Activated CD8-positive, alpha-beta memory T cell treated with anti-CD3 and anti-CD28 coated beads for 1 hour (primary cell): ENCODE results near the gene CASP8AP2.
"Not testable (repeated sequence)": the region's sequence is repeated elsewhere in the genome, so short reads cannot be mapped to it uniquely, and the experiment has no call there.

Source experiments
- DNase-seq, 2 donors: peaks; one replicate each; pipeline ENCODE4 v3.0.0-alpha.2; 2020; ENCODE audit warnings: low read depth in 1 of 2; ENCODE audit errors: extremely low read depth in 1 of 2

Gene CASP8AP2

GRCh38 chr6:89829472-89830169, at the start of gene CASP8AP2:
Gene CASP8AP2, plus strand, starts transcription at chr6:89829880.
- DNase-seq = peak; percentile 84 to 93

- DNase-seq = no peak
Measured at GRCh38 chr6:89781070-89782034, 48.3 kb upstream of the CASP8AP2 start.

DNA sequence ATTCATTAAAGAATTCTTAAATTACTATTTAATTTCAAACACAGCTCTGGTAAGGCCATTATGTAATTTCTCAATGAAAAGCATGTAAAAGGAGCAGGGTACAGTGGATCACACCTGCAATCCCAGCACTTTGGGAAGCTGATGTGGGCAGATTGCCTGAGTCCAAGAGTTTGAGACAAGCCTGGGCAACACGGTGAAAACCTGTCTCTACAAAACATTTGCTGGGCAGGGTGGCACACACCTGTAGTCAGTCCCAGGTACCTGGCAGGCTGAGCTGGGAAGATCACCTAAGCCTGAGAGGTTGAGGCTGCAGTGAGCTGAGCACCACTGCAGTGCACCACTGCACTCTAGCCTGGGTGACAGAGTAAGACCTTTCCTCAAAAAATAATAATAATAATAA, 47.5 kb upstream of the CASP8AP2 start:
- DNase-seq = no peak

GRCh38 chr6:89783293-89783692, 46.4 kb upstream of the CASP8AP2 start:
- DNase-seq = not testable (repeated sequence)

DNA sequence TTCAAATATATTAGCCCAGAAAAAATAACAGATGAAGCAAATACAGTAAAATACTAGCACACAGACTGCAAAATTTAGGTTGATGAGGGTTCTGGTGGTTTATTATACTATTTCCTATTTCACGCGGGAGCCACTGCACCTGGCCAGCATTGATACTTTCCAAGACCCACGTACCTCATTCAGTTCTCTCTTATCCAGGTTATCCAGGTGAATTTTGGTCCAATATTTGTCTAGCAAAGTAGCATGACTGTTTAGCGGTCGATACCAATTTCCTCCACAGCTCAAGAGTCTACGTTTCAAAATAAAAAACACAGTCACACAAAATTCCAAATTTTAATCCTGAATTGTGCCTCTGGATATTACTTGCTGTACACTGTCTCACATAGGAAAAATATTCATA, 44.8 kb upstream of the CASP8AP2 start:
- DNase-seq = no peak

- DNase-seq = no peak
Measured at GRCh38 chr6:89786970-89787369, 42.7 kb upstream of the CASP8AP2 start.

- DNase-seq = no peak
Measured at GRCh38 chr6:89787660-89788328, 41.9 kb upstream of the CASP8AP2 start.

DNA sequence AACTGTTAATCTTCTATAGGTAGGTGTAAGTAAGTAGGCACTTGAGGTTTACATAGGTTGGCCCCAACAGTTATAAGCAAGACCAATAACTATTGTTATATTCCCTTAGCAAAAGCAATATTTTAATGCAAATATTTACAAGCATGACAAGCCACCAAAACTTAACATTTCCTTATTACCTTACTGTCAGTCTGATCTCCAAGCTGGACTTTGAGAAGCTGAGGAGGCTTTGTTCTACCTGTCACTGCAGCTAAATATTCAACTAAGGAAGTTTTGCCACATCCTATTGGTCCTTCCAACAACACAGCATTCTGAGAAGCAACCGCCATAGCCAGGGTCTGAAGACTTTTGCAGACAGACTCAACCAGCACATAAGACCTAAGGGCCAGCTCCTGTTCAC, 39.7 kb upstream of the CASP8AP2 start:
- no peak for DNase-seq

- no peak for DNase-seq
Measured at GRCh38 chr6:89790403-89790802, 39.3 kb upstream of the CASP8AP2 start.

- DNase-seq = no peak
Measured at GRCh38 chr6:89792881-89793280, 36.8 kb upstream of the CASP8AP2 start.

GRCh38 chr6:89793586-89793985, 36.1 kb upstream of the CASP8AP2 start:
- DNase-seq = no peak

GRCh38 chr6:89794324-89794723, 35.4 kb upstream of the CASP8AP2 start:
- DNase-seq = no peak

GRCh38 chr6:89797317-89797716, 32.4 kb upstream of the CASP8AP2 start:
- DNase-seq = no peak

DNA sequence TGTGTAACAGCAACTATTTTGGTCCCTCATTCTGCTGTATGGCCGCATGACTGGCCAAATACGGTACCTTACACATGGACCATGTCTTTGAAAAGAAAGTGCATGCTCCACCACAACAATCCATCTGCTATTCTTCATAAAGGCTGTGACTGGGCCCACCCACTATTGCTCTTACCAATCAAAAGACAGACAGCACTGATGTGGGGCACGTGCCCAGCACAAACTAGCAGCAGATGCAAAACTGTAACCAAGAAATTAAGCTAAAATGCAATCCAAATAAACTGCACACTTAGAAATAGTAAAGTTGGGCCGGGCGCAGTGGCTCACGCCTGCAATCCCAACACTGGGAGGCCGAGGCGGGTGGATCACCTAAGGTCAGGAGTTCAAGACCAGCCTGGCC, 30.6 kb upstream of the CASP8AP2 start:
- DNase-seq = no peak

DNA sequence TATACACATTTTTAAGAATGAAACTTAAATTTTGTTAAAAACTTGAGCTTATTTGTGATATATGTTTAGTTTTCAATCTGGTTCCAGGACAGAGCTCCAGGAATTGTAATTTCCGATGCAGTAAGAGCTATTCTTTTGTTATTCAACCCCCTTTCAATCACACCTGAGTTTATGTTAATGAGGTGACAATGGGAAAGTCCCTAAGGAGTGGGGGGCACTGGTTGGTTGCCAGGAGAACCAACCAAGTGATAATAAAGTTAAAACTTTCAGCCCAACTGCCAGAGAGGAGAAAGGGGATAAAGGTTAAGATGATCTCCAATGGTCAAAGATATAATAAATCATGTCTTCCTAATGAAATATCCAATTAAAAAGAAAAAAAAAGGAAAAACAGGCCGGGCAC, 29.9 kb upstream of the CASP8AP2 start:
- no peak for DNase-seq

DNA sequence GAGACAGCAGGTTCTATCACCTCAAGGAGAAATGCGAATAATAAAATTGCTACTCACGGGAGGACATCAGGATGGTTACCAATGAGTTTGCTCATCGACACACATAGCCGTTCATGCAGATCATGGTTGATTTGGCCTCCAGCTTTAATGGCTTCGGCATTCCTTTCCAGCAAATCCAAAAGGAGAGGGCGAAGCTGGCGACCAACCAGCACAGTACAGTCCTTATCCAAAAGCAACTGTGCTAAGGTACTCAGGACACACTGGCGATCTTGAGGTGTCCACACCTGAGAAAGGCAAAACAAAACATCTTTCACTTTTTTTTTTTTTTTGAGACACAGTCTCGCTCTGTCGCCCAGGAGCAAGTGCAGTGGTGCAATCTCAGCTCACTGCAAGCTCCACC, 26.4 kb upstream of the CASP8AP2 start:
- DNase-seq = no peak

- DNase-seq = no peak
Measured at GRCh38 chr6:89805814-89806371, 23.8 kb upstream of the CASP8AP2 start.

GRCh38 chr6:89807581-89807980, 22.1 kb upstream of the CASP8AP2 start:
- DNase-seq = no peak

GRCh38 chr6:89813422-89813821, 16.3 kb upstream of the CASP8AP2 start:
- not testable (repeated sequence) for DNase-seq

- DNase-seq = no peak
Measured at GRCh38 chr6:89817481-89817880, 12.2 kb upstream of the CASP8AP2 start.

DNA sequence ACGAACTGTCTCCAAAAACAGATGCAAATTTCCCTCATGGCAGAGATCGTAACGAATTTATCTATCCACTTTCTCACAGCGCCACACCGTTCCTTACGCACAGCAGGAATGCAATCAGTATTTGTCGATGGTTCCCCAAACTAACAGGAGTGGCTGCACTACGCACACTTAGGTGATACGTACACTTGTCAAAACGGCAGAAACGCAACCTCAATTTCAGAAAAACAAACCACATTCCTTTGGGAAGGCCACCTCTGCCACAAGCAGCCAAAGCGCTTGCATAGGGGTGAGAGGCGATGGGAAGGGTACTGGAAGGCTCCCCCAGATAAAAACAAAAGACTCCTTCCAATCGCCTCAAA, 10.7 kb upstream of the CASP8AP2 start:
- no peak for DNase-seq
